ENCODE results near the gene KRT36. TPM values are rescaled to one million over a fixed set of nuclear protein-coding genes. Genes with fewer than 3 reads are reported as not detected.

KRT36 gene
- total and polyA plus RNA-seq, 2 experiments from 2014 or later: not detected

DNA sequence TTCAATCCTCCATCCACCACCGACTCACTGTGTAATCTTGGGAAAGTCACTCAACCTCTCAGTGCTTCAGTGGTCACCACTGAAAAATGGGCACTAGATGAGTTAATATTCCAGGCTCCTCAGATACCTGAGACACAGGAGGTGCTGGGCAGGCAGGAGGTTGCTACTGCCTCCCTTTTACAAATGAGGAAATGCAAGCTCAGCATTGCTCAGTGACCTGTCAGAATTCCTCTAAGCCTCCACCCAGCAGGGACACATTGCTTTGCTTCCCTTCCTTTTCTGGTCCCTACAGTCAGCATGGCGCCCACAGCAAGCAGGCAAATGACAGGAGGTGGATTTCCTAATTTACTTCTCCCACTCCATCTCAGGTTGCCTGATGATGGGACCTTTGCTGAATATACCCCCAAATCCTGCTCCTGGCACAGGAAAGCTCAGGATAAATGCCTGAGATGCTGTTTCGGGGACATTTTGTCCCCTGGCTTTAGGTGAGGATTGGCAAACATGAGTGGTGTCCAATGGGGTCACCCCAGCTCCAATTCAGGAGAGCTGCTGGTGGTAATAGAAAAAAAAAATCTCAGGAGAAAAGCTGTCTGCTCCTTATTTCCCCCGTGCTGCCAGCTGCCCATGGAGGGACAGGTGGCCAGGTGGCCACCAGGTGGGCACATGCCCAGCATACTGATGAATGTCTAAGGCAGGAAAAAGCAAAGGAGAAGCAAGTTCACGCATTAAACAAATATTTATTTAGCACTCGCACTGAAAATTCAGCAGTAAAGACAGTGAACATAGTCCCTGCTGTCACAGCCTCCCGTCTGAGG lies 20.7 kb upstream of the KRT36 start:
- no peaks in the 10 kb centered on the region for H3K9me3 Mint-ChIP-seq
- H3F3A ChIP-seq (replicated peaks; ENCODE audit: low read depth): no peaks in the 10 kb centered on the region
- no peaks in the 10 kb centered on the region for H3K79me2 ChIP-seq (replicated peaks; ENCODE audit: insufficient read depth)
- H3K4me3 ChIP-seq: no peak overlapping the region
- H3K9me2 ChIP-seq (ENCODE audit: insufficient read depth): no peaks in the 10 kb centered on the region
- peaks cover 17% of the 10 kb centered on the region for H3K27me3 Mint-ChIP-seq (ENCODE audit: insufficient read depth, low read depth, poor library complexity)
- H3K36me3 ChIP-seq (ENCODE audit: insufficient read depth): no peaks in the 10 kb centered on the region
- H3K27me3 ChIP-seq (ENCODE audit: insufficient read depth): no peaks in the 10 kb centered on the region
- H3K4me1 ChIP-seq (ENCODE audit: insufficient read depth): peaks cover 7% of the 10 kb centered on the region
- no peak for TF ChIP-seq ZNF114 (CRISPR knock-in tag; IDR thresholded peaks at IDR 0.05)
- TF ChIP-seq CREB1 (CRISPR knock-in tag; IDR thresholded peaks at IDR 0.05; ENCODE audit: low read depth): no peak
- TF ChIP-seq POLR2AphosphoS5 (IDR thresholded peaks at IDR 0.05; ENCODE audit: low read depth): no peak
- no peak for TF ChIP-seq EZH2phosphoT487 (IDR thresholded peaks at IDR 0.05; ENCODE audit: unreplicated experiment)
- no peak for TF ChIP-seq ZNF462 (CRISPR knock-in tag; IDR thresholded peaks at IDR 0.05)
- TF ChIP-seq REST (IDR thresholded peaks at IDR 0.05; ENCODE audit: unreplicated experiment): no peak
- TF ChIP-seq EZH2 (IDR thresholded peaks at IDR 0.05; ENCODE audit: low read depth, unreplicated experiment): no peak
- TF ChIP-seq, protein P1, sequence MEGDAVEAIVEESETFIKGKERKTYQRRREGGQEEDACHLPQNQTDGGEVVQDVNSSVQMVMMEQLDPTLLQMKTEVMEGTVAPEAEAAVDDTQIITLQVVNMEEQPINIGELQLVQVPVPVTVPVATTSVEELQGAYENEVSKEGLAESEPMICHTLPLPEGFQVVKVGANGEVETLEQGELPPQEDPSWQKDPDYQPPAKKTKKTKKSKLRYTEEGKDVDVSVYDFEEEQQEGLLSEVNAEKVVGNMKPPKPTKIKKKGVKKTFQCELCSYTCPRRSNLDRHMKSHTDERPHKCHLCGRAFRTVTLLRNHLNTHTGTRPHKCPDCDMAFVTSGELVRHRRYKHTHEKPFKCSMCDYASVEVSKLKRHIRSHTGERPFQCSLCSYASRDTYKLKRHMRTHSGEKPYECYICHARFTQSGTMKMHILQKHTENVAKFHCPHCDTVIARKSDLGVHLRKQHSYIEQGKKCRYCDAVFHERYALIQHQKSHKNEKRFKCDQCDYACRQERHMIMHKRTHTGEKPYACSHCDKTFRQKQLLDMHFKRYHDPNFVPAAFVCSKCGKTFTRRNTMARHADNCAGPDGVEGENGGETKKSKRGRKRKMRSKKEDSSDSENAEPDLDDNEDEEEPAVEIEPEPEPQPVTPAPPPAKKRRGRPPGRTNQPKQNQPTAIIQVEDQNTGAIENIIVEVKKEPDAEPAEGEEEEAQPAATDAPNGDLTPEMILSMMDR (conservative IDR thresholded peaks at IDR 0.05; ENCODE audit: low read depth in 2 of 2): no peak
- TF ChIP-seq NANOG (IDR thresholded peaks at IDR 0.05; ENCODE audit: borderline replicate concordance): no peak
- no peak for TF ChIP-seq ZNF331 (CRISPR knock-in tag; IDR thresholded peaks at IDR 0.05; ENCODE audit: low read depth)
- no peak for TF ChIP-seq STAT1 (IDR thresholded peaks at IDR 0.05; ENCODE audit: unreplicated experiment)
- TF ChIP-seq ETS1 (IDR thresholded peaks at IDR 0.05): no peak
- no peak for TF ChIP-seq JUNB (IDR thresholded peaks at IDR 0.05; ENCODE audit: unreplicated experiment)
- H3K4me2 ChIP-seq: 0 out of 2 replicates have a peak overlapping the region, but pooled peaks have one; percentile 55
- peak overlapping the region; percentile 59 for H2AFZ ChIP-seq
- peaks cover 28% of the 10 kb centered on the region for H3K4me1 Mint-ChIP-seq
- H4K20me1 ChIP-seq (replicated peaks; ENCODE audit: insufficient read depth): no peaks in the 10 kb centered on the region
- no peak overlapping the region for H3K4me3 Mint-ChIP-seq
- no peaks in the 10 kb centered on the region for H3K36me3 Mint-ChIP-seq (ENCODE audit: low read depth)
- H3K27ac ChIP-seq (ENCODE audit: low read depth): no peak overlapping the region
- DNase-seq (ENCODE audit: low spot score) (peak; percentile 47), ATAC-seq (peak; percentile 75)
- no peak overlapping the region for H3K27ac Mint-ChIP-seq
